Nephron (organoid): ENCODE results near the gene RPL39L.
A peak's percentile ranks its signal among the peaks of the same experiment; 100 is the strongest.

Source experiments
- H3K27ac Mint-ChIP-seq, 3 experiments: 2 replicates each; pipeline ENCODE4 v1.8.0; 2020; ENCODE audit warnings: mixed read lengths in 3 of 3, mild to moderate bottlenecking in 2 of 3, moderate library complexity in 1 of 3
- H3K27me3 Mint-ChIP-seq: 2 replicates; pipeline ENCODE4 v1.8.0; 2021; ENCODE audit warnings: low read depth, mild to moderate bottlenecking, moderate library complexity, mixed read lengths
- H3K36me3 Mint-ChIP-seq: 2 replicates; pipeline ENCODE4 v1.8.0; 2020; ENCODE audit warnings: low read depth, mixed read lengths
- H3K4me1 Mint-ChIP-seq: 2 replicates; pipeline ENCODE4 v1.8.0; 2020; ENCODE audit warnings: mixed read lengths
- H3K4me3 Mint-ChIP-seq, 3 experiments: 2 replicates each; pipeline ENCODE4 v1.8.0; 2020; ENCODE audit warnings: mild to moderate bottlenecking in 3 of 3, mixed read lengths in 3 of 3, moderate library complexity in 2 of 3
- H3K9me3 Mint-ChIP-seq: 2 replicates; pipeline ENCODE4 v1.8.0; 2020; ENCODE audit warnings: mixed read lengths
- CTCF ChIP-seq, 3 experiments: fragments of 200-600 bp; sonication (generic); IDR thresholded peaks; one replicate each; pipeline ENCODE4 v1.5.0; 2021; ENCODE audit warnings: antibody characterized with exemption in 3 of 3; ENCODE audit not compliant: unreplicated experiment in 3 of 3

RPL39L gene

DNA sequence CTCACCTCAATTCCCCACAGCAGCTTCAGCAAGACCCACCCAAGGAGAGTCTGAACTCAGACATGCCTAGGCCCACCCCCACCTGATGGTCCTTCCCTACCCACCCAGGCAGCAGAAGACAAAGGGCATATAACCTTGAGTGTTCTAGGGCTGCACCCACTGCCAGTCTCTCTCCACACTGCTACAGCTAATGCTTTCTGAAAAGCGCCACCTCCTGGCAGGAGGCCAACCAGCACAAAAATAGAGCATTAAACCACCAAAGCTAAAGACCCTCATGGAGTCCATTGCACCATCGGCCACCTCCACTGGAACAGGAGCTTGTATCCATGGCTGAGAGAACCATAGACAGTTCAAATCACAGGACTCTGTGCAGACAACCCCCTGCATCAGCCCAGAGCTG lies 11.3 kb upstream of the RPL39L start:
- H3K27me3 Mint-ChIP-seq = peaks cover 10% of the 10 kb centered on the region
- no peak overlapping the region for H3K27ac Mint-ChIP-seq
- peaks cover 12% of the 10 kb centered on the region for H3K9me3 Mint-ChIP-seq
- no peaks in the 10 kb centered on the region for H3K4me1 Mint-ChIP-seq
- no peak overlapping the region for H3K4me3 Mint-ChIP-seq
- no peak for TF ChIP-seq CTCF (IDR thresholded peaks at IDR 0.05; ENCODE audit: unreplicated experiment in 3 of 3)
- H3K36me3 Mint-ChIP-seq = peaks cover 3% of the 10 kb centered on the region

DNA sequence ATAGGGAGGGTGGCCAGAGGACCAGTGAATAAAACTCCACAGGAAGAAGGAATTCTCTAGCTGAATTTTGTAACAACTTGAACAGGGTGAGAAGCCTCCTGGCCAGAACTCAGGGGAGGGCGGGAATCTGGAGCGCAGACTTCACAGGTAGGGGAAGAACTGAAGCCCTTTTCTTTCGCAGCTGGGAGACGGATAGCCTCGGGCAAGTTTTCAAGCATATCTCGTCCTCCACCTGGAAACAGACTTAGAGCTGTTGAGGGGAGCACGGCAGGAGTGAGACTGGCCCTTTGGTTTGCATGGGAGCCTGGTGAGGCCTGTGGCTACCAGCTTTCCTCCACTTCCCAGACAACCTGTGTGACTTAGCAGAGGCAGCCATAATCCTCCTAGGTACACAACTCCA lies 10.9 kb upstream of the RPL39L start:
- Mint-ChIP-seq H3K27me3 (peaks cover 8% of the 10 kb centered on the region), H3K9me3 (peaks cover 11% of the 10 kb centered on the region), H3K4me1 (no peaks in the 10 kb centered on the region), H3K4me3 (no peak overlapping the region), H3K27ac (no peak overlapping the region), H3K36me3 (peaks cover 4% of the 10 kb centered on the region)
- no peak for TF ChIP-seq CTCF (IDR thresholded peaks at IDR 0.05; ENCODE audit: unreplicated experiment in 3 of 3)

- Mint-ChIP-seq H3K36me3 (peaks cover 4% of the 10 kb centered on the region), H3K4me1 (no peaks in the 10 kb centered on the region), H3K27ac (no peak overlapping the region), H3K27me3 (peaks cover 6% of the 10 kb centered on the region), H3K4me3 (no peak overlapping the region), H3K9me3 (peaks cover 22% of the 10 kb centered on the region)
- no peak for TF ChIP-seq CTCF (IDR thresholded peaks at IDR 0.05; ENCODE audit: unreplicated experiment in 3 of 3)
Observed at GRCh38 chr3:187146389-187146788, 7.1 kb upstream of the RPL39L start.

- Mint-ChIP-seq H3K4me1 (no peaks in the 10 kb centered on the region), H3K9me3 (peaks cover 22% of the 10 kb centered on the region), H3K36me3 (peaks cover 4% of the 10 kb centered on the region), H3K27me3 (peaks cover 6% of the 10 kb centered on the region), H3K27ac (no peak overlapping the region), H3K4me3 (no peak overlapping the region)
- no peak for TF ChIP-seq CTCF (IDR thresholded peaks at IDR 0.05; ENCODE audit: unreplicated experiment in 3 of 3)
Observed at GRCh38 chr3:187145149-187145895, 6.0 kb upstream of the RPL39L start.

DNA sequence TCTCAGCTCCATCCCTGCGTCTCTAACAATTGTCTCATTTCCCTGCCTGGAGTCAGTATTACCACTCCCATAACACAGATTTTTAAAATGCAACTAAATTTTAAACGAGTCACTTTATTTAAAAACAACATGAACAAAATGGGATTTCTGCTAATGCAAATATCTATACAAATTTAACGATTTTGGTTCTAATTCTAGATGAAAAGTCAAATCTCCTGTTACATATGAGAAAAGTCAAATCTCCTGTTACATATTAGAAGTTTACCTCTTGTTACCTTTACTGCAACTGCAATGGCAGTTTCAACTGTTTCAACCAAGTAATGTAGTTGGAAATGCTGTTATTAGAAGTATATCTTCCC lies 578 bp upstream of the RPL39L start:
- Mint-ChIP-seq H3K36me3 (peaks cover 15% of the 10 kb centered on the region), H3K4me1 (peaks cover 4% of the 10 kb centered on the region), H3K4me3 (peak overlapping the region; percentile 90 to 94 (median 94)), H3K27me3 (no peaks in the 10 kb centered on the region), H3K9me3 (peaks cover 25% of the 10 kb centered on the region), H3K27ac (peak overlapping the region; percentile 59 to 84 (median 84))
- TF ChIP-seq CTCF (IDR thresholded peaks at IDR 0.05; ENCODE audit: unreplicated experiment in 3 of 3) = peak in 1 of 3 experiments; percentile 51

DNA sequence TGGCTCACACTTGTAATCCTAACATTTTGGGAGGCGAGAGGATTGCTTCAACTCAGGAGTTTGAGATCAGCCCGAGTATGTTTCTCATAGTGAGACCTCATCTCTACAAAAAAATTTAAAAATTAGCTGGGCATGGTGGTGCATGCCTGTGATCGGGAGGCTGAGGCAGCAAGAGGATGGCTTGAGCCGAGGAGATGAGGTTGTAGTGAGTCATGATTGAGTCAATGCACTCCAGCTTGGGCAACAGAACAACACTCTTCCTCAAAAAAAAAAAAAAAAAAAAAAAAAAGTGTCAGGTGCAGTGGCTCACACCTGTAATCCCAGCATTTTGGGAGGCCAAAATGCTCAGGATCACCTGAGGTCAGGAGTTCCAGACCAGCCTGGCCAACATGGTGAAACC lies 2.4 kb downstream of the RPL39L start:
- Mint-ChIP-seq H3K27me3 (no peaks in the 10 kb centered on the region), H3K27ac (no peak overlapping the region), H3K36me3 (peaks cover 41% of the 10 kb centered on the region), H3K4me1 (peaks cover 4% of the 10 kb centered on the region), H3K4me3 (peak overlapping the region in 1 of 3 experiments; percentile 58), H3K9me3 (peaks cover 17% of the 10 kb centered on the region)
- TF ChIP-seq CTCF (IDR thresholded peaks at IDR 0.05; ENCODE audit: unreplicated experiment in 3 of 3) = no peak
